ENCODE measurements around the gene SOX21. TPM values are rescaled to one million over a fixed set of nuclear protein-coding genes. Genes with fewer than 3 reads are reported as not detected.

The SOX21 gene
- total RNA-seq, 1 experiment from 2014 or later = not detected

DNA sequence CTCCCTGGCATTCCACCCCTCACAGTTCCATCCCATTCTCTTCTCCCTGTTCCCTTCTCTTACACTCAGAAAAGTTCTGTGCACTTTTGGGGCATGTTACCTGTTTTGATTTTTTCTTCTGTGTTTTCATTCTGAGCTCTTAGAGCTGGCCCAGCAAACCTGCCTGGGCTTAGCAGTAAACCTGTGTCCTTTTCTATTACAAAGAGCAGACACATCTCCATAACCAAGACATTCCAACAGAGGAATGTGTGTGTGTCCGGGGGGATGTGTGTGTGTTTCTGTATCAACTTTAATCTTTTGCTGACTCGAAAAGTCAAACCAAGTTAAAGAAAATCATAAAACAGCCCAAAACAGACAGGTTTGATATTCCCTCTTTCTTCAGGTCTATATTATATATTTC lies 49.1 kb upstream of the SOX21 start:
- Histone ChIP-seq H3K9me2 (ENCODE audit: insufficient read depth) (no peaks in the 10 kb centered on the region), H2AFZ (ENCODE audit: low read depth, low read length, poor library complexity, severe bottlenecking) (no peak overlapping the region), H3K27ac (ENCODE audit: low read depth, low read length) (no peak overlapping the region), H3K27me3 (ENCODE audit: insufficient read depth, low read length) (peaks cover 39% of the 10 kb centered on the region), H3K4me3 (replicated peaks in 1 of 2; ENCODE audit: low read depth in 1 of 2, low read length in 2 of 2) (no peak overlapping the region), H3K36me3 (ENCODE audit: control insufficient read depth in 1 of 2, insufficient read depth in 2 of 2, low read length in 2 of 2) (no peaks in the 10 kb centered on the region), H4K20me1 (ENCODE audit: insufficient read depth) (no peaks in the 10 kb centered on the region), H3K4me2 (ENCODE audit: low read length) (no peak overlapping the region), H3K79me2 (ENCODE audit: insufficient read depth, low read length) (no peaks in the 10 kb centered on the region), H3K4me1 (ENCODE audit: control insufficient read depth in 1 of 2, insufficient read depth in 2 of 2, low read length in 2 of 2) (no peaks in the 10 kb centered on the region), H3K9me3 (ENCODE audit: control insufficient read depth in 1 of 2, insufficient read depth in 1 of 2, low read depth in 1 of 2, low read length in 2 of 2) (no peaks in the 10 kb centered on the region), H3K9ac (ENCODE audit: low read length) (no peak overlapping the region)
- TF ChIP-seq SIN3A (IDR thresholded peaks at IDR 0.05; ENCODE audit: low read depth) (no peak), POLR2AphosphoS5 (IDR thresholded peaks at IDR 0.05; ENCODE audit: low read depth, low read length) (no peak), CEBPB (IDR thresholded peaks at IDR 0.05; ENCODE audit: low read depth) (no peak), JUND (IDR thresholded peaks at IDR 0.05) (no peak)
- TF ChIP-seq, protein P1, sequence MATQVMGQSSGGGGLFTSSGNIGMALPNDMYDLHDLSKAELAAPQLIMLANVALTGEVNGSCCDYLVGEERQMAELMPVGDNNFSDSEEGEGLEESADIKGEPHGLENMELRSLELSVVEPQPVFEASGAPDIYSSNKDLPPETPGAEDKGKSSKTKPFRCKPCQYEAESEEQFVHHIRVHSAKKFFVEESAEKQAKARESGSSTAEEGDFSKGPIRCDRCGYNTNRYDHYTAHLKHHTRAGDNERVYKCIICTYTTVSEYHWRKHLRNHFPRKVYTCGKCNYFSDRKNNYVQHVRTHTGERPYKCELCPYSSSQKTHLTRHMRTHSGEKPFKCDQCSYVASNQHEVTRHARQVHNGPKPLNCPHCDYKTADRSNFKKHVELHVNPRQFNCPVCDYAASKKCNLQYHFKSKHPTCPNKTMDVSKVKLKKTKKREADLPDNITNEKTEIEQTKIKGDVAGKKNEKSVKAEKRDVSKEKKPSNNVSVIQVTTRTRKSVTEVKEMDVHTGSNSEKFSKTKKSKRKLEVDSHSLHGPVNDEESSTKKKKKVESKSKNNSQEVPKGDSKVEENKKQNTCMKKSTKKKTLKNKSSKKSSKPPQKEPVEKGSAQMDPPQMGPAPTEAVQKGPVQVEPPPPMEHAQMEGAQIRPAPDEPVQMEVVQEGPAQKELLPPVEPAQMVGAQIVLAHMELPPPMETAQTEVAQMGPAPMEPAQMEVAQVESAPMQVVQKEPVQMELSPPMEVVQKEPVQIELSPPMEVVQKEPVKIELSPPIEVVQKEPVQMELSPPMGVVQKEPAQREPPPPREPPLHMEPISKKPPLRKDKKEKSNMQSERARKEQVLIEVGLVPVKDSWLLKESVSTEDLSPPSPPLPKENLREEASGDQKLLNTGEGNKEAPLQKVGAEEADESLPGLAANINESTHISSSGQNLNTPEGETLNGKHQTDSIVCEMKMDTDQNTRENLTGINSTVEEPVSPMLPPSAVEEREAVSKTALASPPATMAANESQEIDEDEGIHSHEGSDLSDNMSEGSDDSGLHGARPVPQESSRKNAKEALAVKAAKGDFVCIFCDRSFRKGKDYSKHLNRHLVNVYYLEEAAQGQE (IDR thresholded peaks at IDR 0.05; ENCODE audit: low read depth) = no peak
- TF ChIP-seq, protein P2, sequence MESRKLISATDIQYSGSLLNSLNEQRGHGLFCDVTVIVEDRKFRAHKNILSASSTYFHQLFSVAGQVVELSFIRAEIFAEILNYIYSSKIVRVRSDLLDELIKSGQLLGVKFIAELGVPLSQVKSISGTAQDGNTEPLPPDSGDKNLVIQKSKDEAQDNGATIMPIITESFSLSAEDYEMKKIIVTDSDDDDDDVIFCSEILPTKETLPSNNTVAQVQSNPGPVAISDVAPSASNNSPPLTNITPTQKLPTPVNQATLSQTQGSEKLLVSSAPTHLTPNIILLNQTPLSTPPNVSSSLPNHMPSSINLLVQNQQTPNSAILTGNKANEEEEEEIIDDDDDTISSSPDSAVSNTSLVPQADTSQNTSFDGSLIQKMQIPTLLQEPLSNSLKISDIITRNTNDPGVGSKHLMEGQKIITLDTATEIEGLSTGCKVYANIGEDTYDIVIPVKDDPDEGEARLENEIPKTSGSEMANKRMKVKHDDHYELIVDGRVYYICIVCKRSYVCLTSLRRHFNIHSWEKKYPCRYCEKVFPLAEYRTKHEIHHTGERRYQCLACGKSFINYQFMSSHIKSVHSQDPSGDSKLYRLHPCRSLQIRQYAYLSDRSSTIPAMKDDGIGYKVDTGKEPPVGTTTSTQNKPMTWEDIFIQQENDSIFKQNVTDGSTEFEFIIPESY (IDR thresholded peaks at IDR 0.05; ENCODE audit: extremely low read depth, insufficient replicate concordance, low read length) = no peak
- TF ChIP-seq, protein P3, sequence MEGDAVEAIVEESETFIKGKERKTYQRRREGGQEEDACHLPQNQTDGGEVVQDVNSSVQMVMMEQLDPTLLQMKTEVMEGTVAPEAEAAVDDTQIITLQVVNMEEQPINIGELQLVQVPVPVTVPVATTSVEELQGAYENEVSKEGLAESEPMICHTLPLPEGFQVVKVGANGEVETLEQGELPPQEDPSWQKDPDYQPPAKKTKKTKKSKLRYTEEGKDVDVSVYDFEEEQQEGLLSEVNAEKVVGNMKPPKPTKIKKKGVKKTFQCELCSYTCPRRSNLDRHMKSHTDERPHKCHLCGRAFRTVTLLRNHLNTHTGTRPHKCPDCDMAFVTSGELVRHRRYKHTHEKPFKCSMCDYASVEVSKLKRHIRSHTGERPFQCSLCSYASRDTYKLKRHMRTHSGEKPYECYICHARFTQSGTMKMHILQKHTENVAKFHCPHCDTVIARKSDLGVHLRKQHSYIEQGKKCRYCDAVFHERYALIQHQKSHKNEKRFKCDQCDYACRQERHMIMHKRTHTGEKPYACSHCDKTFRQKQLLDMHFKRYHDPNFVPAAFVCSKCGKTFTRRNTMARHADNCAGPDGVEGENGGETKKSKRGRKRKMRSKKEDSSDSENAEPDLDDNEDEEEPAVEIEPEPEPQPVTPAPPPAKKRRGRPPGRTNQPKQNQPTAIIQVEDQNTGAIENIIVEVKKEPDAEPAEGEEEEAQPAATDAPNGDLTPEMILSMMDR (IDR thresholded peaks at IDR 0.05 in 2 of 3, conservative IDR thresholded peaks at IDR 0.05 in 1 of 3; ENCODE audit: borderline replicate concordance in 1 of 3, insufficient read depth in 1 of 3, low read depth in 2 of 3, low read length in 2 of 3) = no peak
- DNase-seq (ENCODE audit: low read depth, low spot score) (no peak), ATAC-seq (no peak)
- CTCF ChIA-PET = no interaction called here
- POLR2A ChIA-PET = no interaction called here
- RAD21 ChIA-PET (ENCODE audit: low non-redundant PET in 1 of 2, low total read pairs in 2 of 2, uncharacterized antibody in 2 of 2, unreplicated experiment in 2 of 2) = no interaction called here
- BruUV-seq (replicated peaks) = no TSS peak
- intact Hi-C loops (cut with micrococcal nuclease) = no loop called here

Measured in HCT116 (cell line).